ENCODE data around the gene DYNAP.
A peak's percentile ranks its signal among the peaks of the same experiment; 100 is the strongest.

Gene DYNAP

GRCh38 chr18:54590945-54591344 is at the start of gene DYNAP:
DYNAP (plus strand) TSS chr18:54591245; CDS start chr18:54591283, 38 bp downstream.
- no peak for DNase-seq (ENCODE audit: low spot score)

DNA sequence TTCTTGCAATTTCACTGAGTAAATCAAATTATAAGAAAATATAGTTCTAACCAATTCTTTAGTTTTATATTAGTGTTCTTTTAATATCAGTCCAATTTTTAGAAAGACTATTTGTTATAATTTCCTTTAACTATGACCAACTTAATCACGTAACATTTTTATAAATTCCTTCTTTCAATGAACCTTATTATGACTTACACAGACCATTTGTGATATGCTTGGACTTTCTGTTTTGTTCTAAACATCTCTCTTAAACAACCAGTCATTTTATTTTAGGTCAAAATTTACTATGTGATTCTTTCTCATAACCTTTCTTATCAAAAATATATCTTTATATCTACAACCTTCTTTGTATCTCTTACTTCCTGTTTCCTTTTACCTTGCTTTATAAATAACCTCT is 39.5 kb upstream of the DYNAP start:
- DNase-seq (ENCODE audit: low spot score), result no peak

GRCh38 chr18:54555286-54555685 is 35.8 kb upstream of the DYNAP start:
- DNase-seq (ENCODE audit: low spot score), result no peak

DNA sequence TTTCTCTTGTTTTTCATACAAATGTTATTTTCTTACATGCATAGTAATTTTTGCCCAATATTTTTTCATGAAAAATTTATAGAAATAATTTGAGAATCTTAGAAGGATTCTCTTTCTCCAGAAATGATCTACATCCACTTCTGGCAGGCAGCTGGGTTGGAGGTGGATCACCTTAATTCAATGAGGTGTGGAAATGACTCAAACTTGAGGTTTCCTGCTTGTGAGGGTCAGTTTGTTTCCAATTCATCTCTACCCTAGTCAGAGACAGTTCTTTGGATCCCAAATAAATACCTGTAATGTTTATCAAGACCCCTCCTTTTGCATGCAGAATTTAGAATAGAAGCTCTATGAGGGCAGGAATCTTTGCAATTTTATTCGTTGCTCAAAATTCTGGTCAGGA is 35.0 kb upstream of the DYNAP start:
- DNase-seq (ENCODE audit: low spot score), result no peak

GRCh38 chr18:54557958-54558357 is 33.1 kb upstream of the DYNAP start:
- no peak for DNase-seq (ENCODE audit: low spot score)

DNA sequence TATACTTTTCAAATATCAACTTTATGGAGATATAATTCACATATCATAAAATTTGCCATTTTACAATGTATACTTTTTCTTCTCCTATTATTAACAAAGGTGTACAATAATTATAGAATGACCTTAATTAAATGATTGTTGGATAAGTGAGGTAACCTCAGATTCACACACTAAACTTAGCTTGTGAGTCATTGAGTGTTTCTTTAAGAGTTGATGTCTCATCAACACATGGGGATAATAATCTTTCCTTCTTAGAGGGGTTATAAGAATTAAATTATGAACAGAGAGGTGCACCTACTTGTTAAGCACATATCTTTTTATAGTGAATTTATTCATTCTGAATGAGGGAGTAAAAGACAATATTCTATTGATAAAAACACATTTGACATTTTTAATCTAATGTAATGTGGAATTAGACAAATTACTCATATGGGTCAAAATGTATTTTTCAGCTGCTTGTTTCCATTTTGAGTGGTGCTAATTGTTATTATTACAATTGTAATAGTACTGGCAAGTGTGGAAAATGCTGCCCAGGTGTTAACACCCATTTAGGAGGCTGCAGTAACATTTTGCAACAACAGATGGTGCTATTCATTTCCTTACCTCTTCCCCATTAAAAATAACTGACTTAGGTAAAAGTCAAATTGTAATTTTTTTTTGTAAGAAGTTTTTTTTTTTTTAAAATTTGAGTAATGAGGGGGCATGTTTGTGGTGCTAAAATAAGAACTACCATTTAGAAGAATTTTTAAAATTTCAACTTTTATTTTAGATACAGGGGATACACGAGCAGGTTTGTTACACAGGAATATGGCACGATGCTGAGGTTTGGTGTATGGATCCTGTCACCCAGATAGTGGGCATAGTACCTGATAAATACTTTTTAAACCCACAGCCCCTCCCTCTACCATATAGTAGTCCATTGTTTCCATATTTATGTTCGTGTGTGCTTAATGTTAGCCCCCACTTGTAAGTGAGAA is 32.1 kb upstream of the DYNAP start:
- DNase-seq (ENCODE audit: low spot score), result peak; percentile 7

DNA sequence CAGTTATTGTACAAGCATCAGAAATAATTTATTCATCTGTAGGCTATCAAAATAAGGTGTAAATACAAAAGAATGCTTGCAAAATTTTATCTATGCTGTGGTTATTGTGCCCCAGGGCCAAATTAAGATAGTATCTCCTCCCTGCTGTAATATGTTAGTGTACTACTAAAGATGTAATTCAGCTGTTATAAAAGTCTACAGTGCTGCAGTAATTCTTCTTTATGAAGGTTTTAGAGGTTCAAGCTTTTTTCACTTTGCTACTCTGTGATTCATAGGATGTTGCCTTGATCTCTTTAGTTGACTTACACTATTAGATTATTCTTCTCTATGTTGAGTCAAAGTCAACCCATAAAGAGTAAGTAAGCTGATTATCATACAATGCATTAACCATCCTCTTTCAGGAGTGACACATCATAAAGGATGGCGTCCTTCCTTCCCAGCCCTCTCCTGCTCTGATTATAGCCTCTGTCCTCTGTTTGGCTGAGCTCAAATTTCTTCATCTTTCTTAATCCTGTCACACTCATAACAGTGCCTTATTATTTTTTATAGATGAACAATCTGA is 29.3 kb upstream of the DYNAP start:
- no peak for DNase-seq (ENCODE audit: low spot score)

DNA sequence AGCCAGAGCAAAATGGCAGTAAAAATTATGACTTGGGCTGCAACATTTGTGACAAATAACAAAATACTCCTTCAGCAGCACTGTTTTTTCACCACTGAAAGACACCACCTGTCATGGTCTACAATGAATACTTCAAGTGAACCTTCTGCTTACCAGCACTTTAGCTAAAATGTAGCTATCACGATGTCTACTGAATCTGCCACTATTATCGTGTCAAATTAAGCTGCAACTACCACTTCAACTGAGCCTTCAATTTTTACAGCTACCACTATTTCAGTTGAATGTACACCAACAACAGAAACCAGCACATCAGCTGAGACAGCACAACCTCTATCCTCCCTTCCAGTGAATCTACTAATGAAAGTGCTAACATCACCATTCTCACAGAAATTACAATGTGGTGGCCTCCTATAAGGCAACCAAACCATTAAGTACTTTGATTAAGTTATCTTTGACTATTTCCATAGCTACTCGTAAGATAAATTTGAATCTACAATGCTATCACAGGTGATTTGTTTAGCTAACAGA is 10.8 kb upstream of the DYNAP start:
- no peak for DNase-seq (ENCODE audit: low spot score)

- no peak for DNase-seq (ENCODE audit: low spot score)
Observed at GRCh38 chr18:54584065-54584464, 7.0 kb upstream of the DYNAP start.

DNA sequence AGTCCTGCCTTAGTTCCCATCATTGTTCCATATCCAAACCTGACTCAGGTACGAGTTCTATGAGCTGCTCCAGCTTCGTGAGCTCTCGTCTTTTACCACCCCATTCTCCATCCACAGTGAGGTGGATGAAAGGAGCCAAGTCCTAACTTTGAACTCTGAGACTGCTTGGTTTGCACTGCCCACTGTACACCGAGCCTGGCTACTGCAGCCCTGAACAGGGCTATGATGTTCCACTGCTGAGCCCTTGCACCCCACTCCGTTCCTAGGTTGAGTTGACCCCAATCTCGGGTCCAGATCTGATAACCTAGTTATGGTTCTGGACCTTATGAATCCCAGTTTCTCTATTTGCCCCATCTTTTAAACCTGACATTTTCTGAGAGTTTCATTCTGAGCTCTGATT is 5.3 kb upstream of the DYNAP start:
- DNase-seq (ENCODE audit: low spot score), result no peak

DNA sequence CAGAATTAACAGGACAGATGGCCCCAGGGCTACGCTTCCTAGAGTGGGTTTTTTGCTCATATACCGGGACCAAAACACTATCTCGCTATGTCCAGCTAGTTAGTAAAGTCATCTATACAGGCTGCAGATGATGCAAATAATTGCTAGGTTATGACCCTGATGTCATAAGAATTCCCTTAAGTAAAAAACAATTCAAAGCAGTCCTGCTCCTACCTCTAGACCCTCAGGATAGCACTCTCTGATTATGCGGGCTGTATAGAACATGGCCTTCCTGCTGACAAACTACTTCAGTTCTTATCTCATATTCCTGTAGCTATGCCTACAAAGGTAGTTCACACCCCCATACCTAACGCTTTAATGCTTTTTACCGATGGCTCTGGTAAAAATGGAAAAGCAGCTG is 13.2 kb downstream of the DYNAP start:
- no peak for DNase-seq (ENCODE audit: low spot score)

GRCh38 chr18:54606835-54607212 is 15.8 kb downstream of the DYNAP start:
- no peak for DNase-seq (ENCODE audit: low spot score)

- peak; percentile 70 for DNase-seq (ENCODE audit: low spot score)
Observed at GRCh38 chr18:54607213-54608027, 16.4 kb downstream of the DYNAP start.

DNA sequence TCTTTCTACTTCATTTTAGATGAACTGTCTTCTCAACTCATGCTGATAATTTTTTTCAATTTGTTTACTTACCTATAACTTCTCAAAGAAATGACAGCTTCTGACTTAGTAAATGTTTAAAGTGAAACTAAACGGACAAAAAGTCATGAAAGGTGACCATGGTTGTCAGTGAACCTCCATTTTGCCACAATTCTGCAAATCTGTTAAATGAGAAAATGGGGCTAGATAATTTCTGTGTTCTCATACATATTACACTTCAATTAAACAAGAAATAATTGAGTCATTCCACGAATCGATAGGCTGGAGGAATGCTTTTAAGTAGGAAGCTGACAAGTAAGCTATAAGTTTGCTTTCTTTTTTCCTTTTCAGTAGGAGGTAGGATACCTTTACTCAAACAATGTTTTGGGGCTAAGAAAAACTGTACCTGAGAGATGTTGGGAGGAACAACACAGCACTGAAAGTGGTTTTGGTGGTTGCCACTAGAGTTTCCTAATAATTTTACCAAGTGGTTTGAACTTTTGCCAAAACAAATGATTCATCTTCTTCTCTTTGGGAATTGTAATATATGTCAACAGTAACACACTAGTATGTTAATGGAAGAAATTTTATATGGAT is 17.1 kb downstream of the DYNAP start:
- peak; percentile 21 for DNase-seq (ENCODE audit: low spot score)

DNA sequence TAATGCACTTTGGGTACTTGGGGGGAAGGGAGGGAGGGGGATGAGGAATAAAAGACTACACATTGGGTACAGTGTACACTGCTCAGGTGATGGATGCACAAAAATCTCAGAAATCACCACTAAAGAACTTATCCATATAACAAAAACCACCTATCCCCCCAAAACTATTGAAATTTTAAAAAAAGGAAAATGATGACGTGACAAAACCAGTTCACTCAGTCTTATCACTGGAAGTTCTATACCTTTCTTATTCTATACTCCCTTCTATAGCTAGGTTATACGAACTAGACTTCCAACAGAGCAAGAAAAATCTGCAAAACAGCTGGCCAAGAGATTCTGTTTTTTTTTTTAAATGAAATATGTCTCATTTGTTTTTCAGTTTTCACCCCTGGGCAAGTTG is 20.8 kb downstream of the DYNAP start:
- DNase-seq (ENCODE audit: low spot score), result no peak

DNA sequence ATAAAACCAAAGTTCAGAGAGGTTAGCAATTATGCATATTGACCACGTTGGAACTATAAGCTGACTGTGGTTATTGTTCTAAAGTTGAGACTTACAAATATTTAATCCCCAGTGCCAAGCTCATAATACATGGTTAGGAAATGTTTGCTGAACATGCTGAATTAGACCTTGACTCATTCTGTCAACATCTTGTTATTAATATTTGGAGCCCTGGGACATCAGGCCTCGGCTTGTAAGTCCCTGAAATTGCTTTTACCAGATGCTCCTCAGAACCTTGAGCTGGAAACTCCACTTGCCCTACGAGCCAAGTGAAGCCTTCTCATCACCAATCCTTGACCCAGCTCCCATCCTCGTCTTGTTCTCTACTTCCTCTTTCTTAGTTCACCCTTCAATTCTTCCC is 21.2 kb downstream of the DYNAP start:
- DNase-seq (ENCODE audit: low spot score), result no peak

DNA sequence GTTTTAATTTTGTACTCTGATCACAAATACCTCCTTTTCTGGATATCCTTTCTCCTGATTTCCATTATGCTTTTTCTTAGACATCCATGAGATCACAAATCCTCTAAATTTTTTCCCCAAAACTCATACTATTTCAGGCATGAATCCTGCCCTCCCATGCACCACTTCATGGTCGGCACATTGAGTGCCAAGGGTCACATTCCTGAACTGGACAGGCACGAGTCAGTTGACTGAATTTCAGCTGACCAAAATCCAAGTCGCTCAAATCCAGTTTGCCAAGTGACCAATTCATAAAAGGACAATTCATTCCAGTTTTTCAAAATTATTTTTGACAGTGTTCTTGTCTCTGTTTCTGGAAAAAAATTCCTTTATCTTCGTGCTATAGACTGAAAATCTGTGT is 22.1 kb downstream of the DYNAP start:
- DNase-seq (ENCODE audit: low spot score), result no peak

DNA sequence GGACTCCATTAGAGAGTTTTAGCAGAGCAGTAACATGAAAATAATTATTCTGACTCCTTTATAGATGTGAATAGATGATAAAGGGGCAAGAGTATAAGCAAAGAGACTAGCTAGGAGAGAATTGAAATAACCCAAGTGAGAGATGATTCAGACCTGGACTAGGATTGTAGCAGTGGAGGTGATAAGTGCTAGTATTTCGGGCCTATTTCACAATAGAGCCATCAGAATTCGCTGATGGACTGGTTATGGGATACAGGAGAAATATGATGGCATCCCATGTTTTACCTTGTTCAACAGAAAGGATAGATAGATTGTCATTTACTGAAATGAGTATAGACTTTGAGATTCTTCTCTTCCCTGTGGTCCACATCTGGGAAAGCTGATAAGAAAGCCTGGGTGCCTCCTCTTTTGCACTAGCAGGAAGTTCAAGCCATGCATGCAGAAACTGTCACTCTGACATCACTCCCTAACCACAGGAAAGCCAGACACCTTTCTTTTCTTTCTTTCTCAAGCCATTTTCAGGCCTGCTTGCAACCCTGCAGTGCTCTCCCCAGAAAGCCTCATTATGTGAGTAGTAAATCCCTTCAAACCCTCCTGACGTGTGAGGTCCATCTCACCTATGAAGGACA is 25.3 kb downstream of the DYNAP start:
- no peak for DNase-seq (ENCODE audit: low spot score)

GRCh38 chr18:54622084-54622483 is 31.0 kb downstream of the DYNAP start:
- DNase-seq (ENCODE audit: low spot score), result no peak

- no peak for DNase-seq (ENCODE audit: low spot score)
Observed at GRCh38 chr18:54626779-54627178, 35.7 kb downstream of the DYNAP start.

GRCh38 chr18:54630963-54631362 is 39.9 kb downstream of the DYNAP start:
- DNase-seq (ENCODE audit: low spot score), result no peak

- DNase-seq (ENCODE audit: low spot score), result no peak
Observed at GRCh38 chr18:54636217-54636616, 45.2 kb downstream of the DYNAP start.
